IPS-NIHi11 (cell line): ENCODE results near the gene FIGN.

ENCODE experiments used
- DNase-seq: peaks from one replicate; pipeline ENCODE4 v3.0.0; 2012; ENCODE audit warnings: mixed read lengths, low spot score

FIGN gene

GRCh38 chr2:163662141-163662780 is 73.5 kb downstream of the FIGN start:
- no peak for DNase-seq

DNA sequence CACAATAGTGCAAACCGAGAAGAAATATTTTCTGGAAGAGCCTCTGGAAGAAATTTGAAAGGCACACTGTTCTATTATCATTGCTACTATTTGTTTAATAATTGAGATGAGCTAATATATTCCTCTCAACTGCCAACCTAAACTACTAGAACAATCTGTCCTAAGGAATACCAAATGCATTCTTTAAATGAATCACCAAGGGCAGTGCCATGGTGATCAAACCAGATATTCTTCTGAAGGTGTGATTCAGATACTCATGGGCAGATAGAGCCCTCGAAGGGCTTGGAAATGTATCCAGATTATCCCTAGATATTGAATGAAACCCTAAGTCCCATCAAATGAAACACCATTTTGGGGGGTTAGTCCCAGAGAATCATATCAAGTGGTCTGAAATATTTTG is 76.6 kb downstream of the FIGN start:
- no peak for DNase-seq

- no peak for DNase-seq
These were observed 77.3 kb downstream of the FIGN start for GRCh38 chr2:163658556-163658955.

DNA sequence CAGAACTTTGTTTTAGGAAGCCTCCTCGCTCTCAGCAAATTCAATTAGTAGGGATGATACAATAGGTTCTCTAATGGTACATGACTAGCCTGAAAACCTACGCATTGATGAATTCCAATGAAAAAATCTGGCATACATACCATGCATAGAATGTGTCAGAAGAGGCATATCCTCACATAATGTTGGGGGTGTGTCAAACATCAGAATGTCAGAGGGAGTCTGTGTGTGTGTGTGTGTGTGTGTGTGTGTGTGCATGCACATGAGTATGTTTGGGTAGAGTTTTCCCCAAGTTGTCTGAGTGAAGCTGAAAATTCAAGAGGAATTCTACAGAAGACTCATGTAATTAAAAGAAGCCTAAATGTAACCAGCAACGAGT is 78.5 kb downstream of the FIGN start:
- no peak for DNase-seq

DNA sequence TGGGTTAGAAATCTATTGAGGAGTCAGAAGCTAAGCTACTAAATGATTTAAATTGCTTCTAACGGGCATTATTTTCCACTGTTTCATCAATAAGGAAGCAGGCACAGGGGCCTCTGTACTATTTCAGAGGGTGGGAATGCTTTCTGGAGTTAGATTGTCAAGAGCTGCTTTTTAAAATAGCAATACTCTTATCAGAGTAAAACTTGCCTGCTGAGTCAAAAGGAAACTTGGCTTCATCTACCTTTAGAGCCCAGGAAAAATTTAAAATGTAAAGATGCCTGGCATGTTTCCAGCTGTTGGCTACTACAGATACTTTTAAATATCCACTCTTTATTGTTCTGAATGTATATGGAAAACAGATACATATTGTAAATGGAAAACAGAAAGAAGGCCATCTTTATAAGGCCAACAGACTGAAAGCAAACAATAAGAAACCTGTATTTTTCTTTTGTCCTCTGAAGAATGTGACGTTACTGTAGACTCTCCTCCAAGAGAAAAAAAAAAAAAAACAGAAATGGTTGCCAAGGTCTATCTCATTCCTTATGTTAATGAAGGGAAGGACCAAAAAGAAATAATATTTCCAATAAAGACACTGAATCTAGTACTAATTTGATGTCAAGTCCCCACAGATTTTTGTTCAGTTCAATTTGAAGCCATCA is 79.1 kb downstream of the FIGN start:
- no peak for DNase-seq

DNA sequence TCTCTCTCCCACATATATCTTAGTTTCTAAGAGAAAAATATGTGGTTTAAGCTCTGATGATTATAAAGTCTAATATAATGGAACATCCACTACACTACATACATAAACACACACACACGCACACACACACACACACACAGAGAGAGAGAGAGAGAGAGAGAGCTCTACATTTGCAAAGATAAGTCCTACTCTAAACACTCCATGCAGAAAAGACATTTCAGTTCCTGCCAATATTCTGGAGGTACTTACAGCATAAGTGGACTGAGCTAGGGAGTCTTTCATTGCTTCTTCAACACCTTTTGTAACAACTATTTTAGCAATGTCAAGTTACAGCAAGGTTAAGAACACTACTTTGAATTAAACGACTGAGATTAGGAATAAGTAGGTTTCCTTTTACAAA is 80.1 kb downstream of the FIGN start:
- no peak for DNase-seq

DNA sequence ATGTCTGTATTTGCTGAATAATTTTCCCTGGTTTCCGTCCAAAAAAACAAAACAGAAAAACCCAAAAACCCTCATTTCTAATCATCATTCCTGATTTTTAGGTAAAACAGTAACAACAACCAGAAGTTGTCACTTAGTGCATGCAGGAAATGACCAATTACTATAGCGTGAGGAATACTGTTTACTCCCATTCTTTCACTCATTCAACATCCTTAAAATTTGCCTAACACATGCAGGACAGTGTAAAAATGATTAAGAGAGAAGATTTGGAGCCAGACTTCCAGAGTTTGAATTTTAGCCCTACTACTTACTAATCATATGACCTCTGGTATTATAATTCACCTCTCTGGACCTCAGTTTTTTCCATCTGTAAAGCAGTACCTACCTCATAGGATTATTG is 83.1 kb downstream of the FIGN start:
- DNase-seq = no peak

GRCh38 chr2:163649080-163649479 is 86.7 kb downstream of the FIGN start:
- no peak for DNase-seq

DNA sequence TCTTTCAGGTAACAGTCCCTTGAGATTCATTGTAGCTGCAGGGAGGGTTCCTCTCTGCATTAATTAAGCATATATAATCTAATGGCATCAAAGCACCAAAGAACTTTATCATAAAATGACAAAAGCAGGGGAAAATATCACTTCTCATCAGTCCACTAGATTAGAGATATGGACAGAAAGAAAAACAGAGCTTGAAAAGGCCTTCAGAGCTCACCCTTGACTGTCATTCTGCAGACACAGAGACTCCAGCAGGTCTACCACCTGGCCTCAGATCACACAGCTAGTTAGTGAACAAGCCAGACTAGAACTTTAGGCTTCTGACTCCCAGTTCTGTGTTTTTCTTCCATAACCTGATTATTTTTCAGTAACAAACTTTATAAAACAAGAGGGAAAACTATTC is 88.5 kb downstream of the FIGN start:
- DNase-seq = no peak

- DNase-seq = no peak
These were observed 89.1 kb downstream of the FIGN start for GRCh38 chr2:163646687-163647086.

GRCh38 chr2:163644238-163644637 is 91.6 kb downstream of the FIGN start:
- no peak for DNase-seq

GRCh38 chr2:163641986-163642385 is 93.8 kb downstream of the FIGN start:
- DNase-seq = no peak

GRCh38 chr2:163640542-163641193 is 95.1 kb downstream of the FIGN start:
- no peak for DNase-seq

- no peak for DNase-seq
These were observed 97.9 kb downstream of the FIGN start for GRCh38 chr2:163637871-163638270.

- no peak for DNase-seq
These were observed 102.5 kb downstream of the FIGN start for GRCh38 chr2:163633291-163633690.

DNA sequence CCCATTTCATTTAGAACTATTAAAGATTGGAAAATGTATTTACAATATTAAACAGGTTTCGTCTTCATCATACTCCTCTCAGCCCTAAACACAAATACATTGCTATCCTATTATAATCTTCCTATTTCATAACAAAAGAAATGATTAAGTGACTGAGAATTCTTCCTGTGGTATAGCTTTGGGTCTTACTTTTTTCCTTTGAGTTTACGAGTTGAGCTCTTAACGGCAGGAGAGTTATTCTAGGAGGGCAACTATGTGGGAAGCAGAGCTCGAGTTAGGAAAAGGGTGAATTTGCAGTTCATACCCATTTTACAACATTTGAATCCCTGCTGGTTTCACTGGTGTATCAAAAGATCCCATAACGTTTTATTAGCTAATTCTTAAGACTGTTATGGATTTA is 105.0 kb downstream of the FIGN start:
- DNase-seq = no peak

DNA sequence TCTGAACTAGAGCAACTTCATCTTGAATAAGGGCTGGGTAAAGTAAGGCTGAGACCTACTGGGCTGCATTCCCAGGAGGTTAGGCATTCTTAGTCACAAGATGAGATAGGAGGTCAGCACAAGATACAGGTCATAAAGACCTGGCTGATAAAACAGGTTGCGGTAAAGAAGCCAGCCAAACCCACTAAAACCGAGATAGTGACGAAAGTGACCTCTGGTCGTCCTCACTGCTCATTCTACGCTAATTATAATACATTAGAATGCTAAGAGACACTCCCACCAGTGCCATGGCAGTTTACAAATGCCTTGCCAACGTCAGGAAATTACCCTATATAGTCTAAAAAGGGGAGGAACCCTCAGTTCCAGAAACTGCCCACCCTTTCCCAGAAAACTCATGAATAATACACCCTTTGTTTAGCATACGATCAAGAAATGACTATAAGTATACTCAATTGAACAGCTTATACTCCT is 109.1 kb downstream of the FIGN start:
- no peak for DNase-seq

DNA sequence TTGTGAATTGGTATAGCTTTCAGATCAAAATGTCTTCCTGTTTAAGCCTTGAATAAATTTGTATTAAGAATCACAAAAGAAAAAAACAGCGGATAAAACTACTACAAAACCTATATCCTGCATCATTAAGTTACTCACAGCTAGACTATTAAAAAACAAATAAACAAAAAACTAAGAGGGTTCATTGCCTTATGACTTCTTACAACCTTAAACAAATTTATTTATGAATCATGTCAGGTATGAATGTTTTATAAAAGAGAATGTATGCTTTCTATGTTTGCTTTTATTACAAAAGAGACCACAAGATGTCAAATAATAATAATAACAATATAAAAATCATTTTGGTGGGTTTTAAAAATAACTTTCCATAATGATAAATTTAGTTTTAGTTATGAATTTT is 109.6 kb downstream of the FIGN start:
- DNase-seq = no peak

DNA sequence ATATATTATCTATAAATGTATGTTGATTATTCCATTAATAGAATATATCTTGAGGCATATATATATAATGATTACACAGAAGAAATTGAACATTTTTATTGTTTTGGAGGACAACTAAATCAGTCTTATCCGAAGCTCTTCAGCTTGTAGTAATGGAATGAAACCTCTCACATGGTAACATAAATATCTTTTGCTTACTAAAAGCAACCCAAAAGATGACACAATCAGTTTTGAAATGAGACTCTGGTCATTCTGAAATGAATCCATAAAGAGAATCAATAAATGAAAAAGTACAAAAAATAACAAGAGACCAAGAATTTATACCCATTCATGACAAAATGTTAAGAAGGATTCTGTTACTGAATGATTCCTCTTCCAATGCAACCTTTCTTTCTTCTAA is 110.2 kb downstream of the FIGN start:
- no peak for DNase-seq

GRCh38 chr2:163621445-163622004 is 114.3 kb downstream of the FIGN start:
- no peak for DNase-seq

DNA sequence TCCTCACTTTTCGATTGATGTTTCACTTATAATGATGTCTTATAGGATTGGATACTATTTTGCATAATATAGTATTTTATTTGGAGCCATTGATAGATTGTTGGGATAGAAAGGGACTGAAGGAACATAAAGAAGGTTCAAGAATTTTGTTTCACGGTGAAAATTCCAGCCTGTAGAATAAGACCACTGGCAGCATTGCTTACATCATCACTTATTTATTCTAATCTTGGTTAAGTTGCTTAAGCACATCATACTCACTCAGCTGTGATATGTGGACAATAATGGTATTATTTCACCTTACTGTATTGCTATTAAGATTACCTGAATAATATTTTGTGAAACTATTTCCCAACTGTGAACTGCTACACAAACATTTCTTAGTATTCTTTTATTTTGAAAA is 118.3 kb downstream of the FIGN start:
- DNase-seq = no peak

DNA sequence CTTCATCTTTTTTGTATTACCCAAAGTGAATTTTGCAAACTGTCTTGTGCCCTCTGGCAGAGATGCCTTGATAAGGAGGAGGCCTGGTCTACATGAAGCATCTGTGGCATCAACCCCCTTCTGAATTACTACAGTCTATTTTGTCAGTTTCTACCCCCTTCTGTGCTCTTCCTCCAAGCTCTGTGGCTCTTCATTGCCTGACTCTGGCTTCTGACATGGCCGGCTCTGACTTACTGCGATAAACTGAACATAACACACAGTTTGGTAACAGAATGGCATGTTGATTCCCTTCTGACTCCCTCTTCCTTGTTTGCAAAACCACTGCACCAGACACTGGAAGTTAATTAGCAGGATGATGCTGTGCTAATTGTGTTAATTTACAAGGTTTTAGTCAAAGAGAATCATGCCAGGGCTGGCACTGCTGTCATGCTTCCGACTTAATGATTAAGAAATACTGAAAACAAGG is 122.5 kb downstream of the FIGN start:
- DNase-seq = no peak

GRCh38 chr2:163612332-163612731 is 123.5 kb downstream of the FIGN start:
- DNase-seq = no peak
